Measurements from ENCODE around the gene RNF152. TPM values are rescaled to one million over a fixed set of nuclear protein-coding genes. Genes with fewer than 3 reads are reported as not detected.

RNF152 gene
- 10 to 100 TPM; 19.4 to 28.7 (median 21.8) TPM for total RNA-seq

- H3K36me3 ChIP-seq: no peaks in the 10 kb centered on the region
- H3K27me3 ChIP-seq: no peaks in the 10 kb centered on the region
- DNase-seq: peak; percentile 32 to 48
- 5 to 8% methylated on average over 27 to 28 of the region's 28 CpGs for WGBS, 2 donors
- H3K4me3 ChIP-seq (replicated peaks in 1 of 3): peak within 1 kb of the TSS; percentile 72 to 82 (median 73)
- H3K4me1 ChIP-seq: peaks cover 0 to 13% of the 10 kb centered on the region in 2 donors
- intact Hi-C loops (cut with DNase I): loop anchor here (5.0 kb wide), 1 partner anchor 310 kb away; no protein-coding TSS in a partner anchor
- H3K27ac ChIP-seq: peak within 1 kb of the TSS; percentile 76 to 88 (median 80)
- no peaks in the 10 kb centered on the region for H3K9me3 ChIP-seq
- TF ChIP-seq POLR2A (IDR thresholded peaks at IDR 0.05) (peak in 1 of 2 donors; percentile 1), CTCF (IDR thresholded peaks at IDR 0.05) (no peak)
These were observed at the start of gene RNF152 for GRCh38 chr18:61892683-61893308. RNF152 (minus strand) TSS chr18:61893007; CDS start chr18:61816463, 76,544 bp downstream.

- 45 to 70% methylated on average over 1 of the region's 1 CpG for WGBS, 2 donors
These were observed 49.2 kb upstream of the RNF152 start for GRCh38 chr18:61941948-61942471.

GRCh38 chr18:61939046-61939674 lies 46.4 kb upstream of the RNF152 start:
- Histone ChIP-seq H3K4me1 (no peaks in the 10 kb centered on the region), H3K36me3 (no peaks in the 10 kb centered on the region), H3K27ac (no peak overlapping the region), H3K4me3 (replicated peaks in 1 of 3) (no peak overlapping the region), H3K27me3 (no peaks in the 10 kb centered on the region), H3K9me3 (no peaks in the 10 kb centered on the region)
- intact Hi-C loops (cut with DNase I): no loop called here
- TF ChIP-seq POLR2A (IDR thresholded peaks at IDR 0.05) (no peak), CTCF (IDR thresholded peaks at IDR 0.05) (no peak)
- WGBS, 2 donors: 80 to 89% methylated on average over 4 of the region's 4 CpGs
- no peak for DNase-seq

More at GRCh38 chr18:61941948-61942471, 49.2 kb upstream of the RNF152 start:
- no peak overlapping the region for H3K27ac ChIP-seq
- no peaks in the 10 kb centered on the region for H3K27me3 ChIP-seq
- H3K9me3 ChIP-seq: no peaks in the 10 kb centered on the region
- H3K36me3 ChIP-seq: no peaks in the 10 kb centered on the region
- intact Hi-C loops (cut with DNase I): no loop called here
- H3K4me1 ChIP-seq: no peaks in the 10 kb centered on the region
- TF ChIP-seq CTCF (IDR thresholded peaks at IDR 0.05): no peak
- no peak for TF ChIP-seq POLR2A (IDR thresholded peaks at IDR 0.05)
- DNase-seq: no peak
- no peak overlapping the region for H3K4me3 ChIP-seq (replicated peaks in 1 of 3)

GRCh38 chr18:61935362-61935761 lies 42.6 kb upstream of the RNF152 start:
- intact Hi-C loops (cut with DNase I): no loop called here
- no peaks in the 10 kb centered on the region for H3K9me3 ChIP-seq
- no peaks in the 10 kb centered on the region for H3K27me3 ChIP-seq
- H3K36me3 ChIP-seq: no peaks in the 10 kb centered on the region
- H3K4me1 ChIP-seq: no peaks in the 10 kb centered on the region
- TF ChIP-seq POLR2A (IDR thresholded peaks at IDR 0.05) (no peak), CTCF (IDR thresholded peaks at IDR 0.05) (no peak)
- DNase-seq: no peak
- WGBS, 2 donors: 74 to 79% methylated on average over 3 of the region's 3 CpGs
- H3K4me3 ChIP-seq (replicated peaks in 1 of 3): no peak overlapping the region
- no peak overlapping the region for H3K27ac ChIP-seq

All from thyroid gland (tissue), 4 donors.